SJSA1 (cell line): Measurements from ENCODE around the gene CLBA1. TPM values are rescaled to one million over a fixed set of nuclear protein-coding genes. Genes with fewer than 3 reads are reported as not detected.
"Not testable (repeated sequence)": the region's sequence is repeated elsewhere in the genome, so short reads cannot be mapped to it uniquely, and the experiment has no call there.

Experiments
- DNase-seq, 2 experiments: peaks; one replicate each; pipeline ENCODE4 v3.0.0-alpha.2; 2015 to 2020; ENCODE audit warnings: low spot score in 2 of 2, low read depth in 1 of 2
- H3K27ac ChIP-seq: fragments of 250-450 bp; sonication (Bioruptor Pico); 2 replicates; pipeline ENCODE4 v1.5.1; 2020; ENCODE audit warnings: mild to moderate bottlenecking, moderate library complexity
- H3K27me3 ChIP-seq: fragments of 250-450 bp; sonication (Bioruptor Pico); replicated peaks from 2 replicates; pipeline ENCODE4 v1.5.1; 2020; ENCODE audit warnings: mild to moderate bottlenecking, moderate library complexity
- H3K36me3 ChIP-seq: fragments of 250-450 bp; sonication (Bioruptor Pico); 2 replicates; pipeline ENCODE4 v1.5.1; 2020; ENCODE audit warnings: mild to moderate bottlenecking
- H3K4me1 ChIP-seq: fragments of 250-450 bp; sonication (Bioruptor Pico); replicated peaks from 2 replicates; pipeline ENCODE4 v1.6.1; 2021; ENCODE audit warnings: mild to moderate bottlenecking
- H3K4me3 ChIP-seq: fragments of 250-450 bp; sonication (Bioruptor Pico); 2 replicates; pipeline ENCODE4 v1.5.1; 2020; ENCODE audit warnings: mild to moderate bottlenecking
- H3K9me3 ChIP-seq: fragments of 250-450 bp; sonication (Bioruptor Pico); replicated peaks from 2 replicates; pipeline ENCODE4 v1.5.1; 2020; ENCODE audit warnings: mild to moderate bottlenecking
- total RNA-seq: library from RNA; depleted of rRNA; stranded (reverse); fragments of >200 nt; shearing (Covaris generic); gene quantifications from 2 replicates; pipeline ENCODE4 v1.2.3, GENCODE V29; 2014

The CLBA1 gene
- total RNA-seq, 1 experiment from 2014 or later: 3.6 TPM

DNA sequence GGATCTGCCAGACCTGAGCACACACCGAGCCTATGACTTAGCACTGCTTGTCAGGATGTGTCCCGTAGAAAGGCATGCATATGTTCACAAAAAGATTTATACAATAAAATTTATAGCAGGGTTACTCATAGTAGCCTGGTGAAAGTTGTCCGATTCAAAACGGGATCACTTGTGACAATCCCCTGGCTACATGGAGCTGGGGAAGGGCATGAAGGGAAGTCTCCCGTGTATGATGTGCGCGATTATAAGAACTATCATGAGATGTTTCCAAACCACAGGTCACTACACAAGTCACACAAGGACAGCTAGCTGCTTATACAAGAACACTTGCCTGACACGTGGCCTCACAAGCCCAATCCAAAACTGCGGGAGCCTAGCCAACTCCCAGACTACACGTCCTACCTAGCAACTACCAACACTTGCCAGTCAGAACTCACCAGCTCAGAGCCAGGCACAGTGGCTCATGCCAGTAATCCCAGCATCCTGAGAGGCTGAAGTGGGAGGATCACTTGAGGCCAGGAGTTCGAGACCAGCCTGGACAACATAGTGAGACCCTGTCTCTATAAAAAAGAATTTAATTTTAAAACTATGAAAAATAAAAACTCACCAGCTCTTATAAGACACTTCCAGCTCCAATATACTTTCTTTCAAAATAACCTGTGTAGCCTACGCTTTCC lies 42.8 kb downstream of the CLBA1 start:
- no peaks in the 10 kb centered on the region for H3K9me3 ChIP-seq
- H3K27me3 ChIP-seq: no peaks in the 10 kb centered on the region
- peak overlapping the region; percentile 96 for H3K27ac ChIP-seq
- H3K4me3 ChIP-seq: no peak overlapping the region
- H3K4me1 ChIP-seq: peaks cover 50% of the 10 kb centered on the region
- DNase-seq: no peak
- H3K36me3 ChIP-seq: no peaks in the 10 kb centered on the region

- no peak for DNase-seq
- no peak overlapping the region for H3K4me3 ChIP-seq
- H3K9me3 ChIP-seq: no peaks in the 10 kb centered on the region
- peaks cover 40% of the 10 kb centered on the region for H3K4me1 ChIP-seq
- H3K36me3 ChIP-seq: no peaks in the 10 kb centered on the region
- no peak overlapping the region for H3K27ac ChIP-seq
- H3K27me3 ChIP-seq: no peaks in the 10 kb centered on the region
These were observed 43.8 kb downstream of the CLBA1 start for GRCh38 chr14:105029402-105029801.

DNA sequence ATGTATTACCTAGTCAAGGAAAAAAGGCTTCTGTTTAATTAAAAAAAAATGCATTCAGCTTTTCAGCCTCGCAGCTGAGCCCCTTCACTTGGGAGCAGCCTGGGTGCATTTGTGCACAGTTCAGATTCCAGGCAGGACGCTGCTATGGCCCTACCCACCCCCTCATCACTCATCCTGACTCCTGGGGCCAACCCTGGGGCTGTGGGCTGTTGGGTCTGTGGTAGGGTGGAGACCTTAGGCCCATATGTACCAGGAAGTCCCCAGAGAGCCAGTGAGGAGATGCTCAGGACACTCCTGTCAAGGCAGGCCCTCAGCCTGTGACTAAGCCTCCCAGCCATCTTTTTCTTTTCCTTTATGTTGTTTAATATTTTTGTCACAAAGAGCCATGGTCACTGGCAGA lies 44.6 kb downstream of the CLBA1 start:
- peaks cover 33% of the 10 kb centered on the region for H3K4me1 ChIP-seq
- no peak for DNase-seq

DNA sequence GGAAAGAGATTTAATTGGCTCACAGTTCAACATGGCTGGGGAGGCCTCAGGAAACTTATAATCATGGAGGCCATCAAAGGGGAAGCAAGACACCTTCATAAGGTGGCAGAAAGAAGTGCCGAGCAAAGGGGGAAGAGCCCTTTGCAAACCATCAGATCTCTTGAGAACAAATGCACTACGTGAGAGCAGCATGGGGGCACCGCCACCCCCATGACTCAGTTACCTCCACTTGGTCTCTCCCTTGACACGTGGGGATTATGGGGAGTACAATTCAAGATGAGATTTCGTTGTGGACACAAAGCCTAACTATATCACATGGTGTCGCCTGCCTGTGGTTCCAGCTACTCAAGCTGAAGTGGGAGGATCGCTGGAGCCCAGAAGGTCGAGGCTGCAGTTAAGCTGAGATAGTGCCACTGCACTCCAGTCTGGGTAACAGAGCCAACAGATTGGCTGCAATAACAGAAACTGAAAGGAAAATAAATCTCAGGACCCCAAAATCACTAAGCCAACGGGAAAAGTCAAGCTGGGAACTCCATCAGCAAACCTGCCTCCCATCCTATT lies 45.3 kb downstream of the CLBA1 start:
- Histone ChIP-seq H3K27ac (no peak overlapping the region), H3K4me3 (no peak overlapping the region), H3K27me3 (no peaks in the 10 kb centered on the region), H3K9me3 (no peaks in the 10 kb centered on the region), H3K4me1 (peaks cover 26% of the 10 kb centered on the region), H3K36me3 (no peaks in the 10 kb centered on the region)
- DNase-seq: no peak

More for the DNA sequence above, 44.6 kb downstream of the CLBA1 start:
- Histone ChIP-seq H3K9me3 (no peaks in the 10 kb centered on the region), H3K36me3 (no peaks in the 10 kb centered on the region), H3K27me3 (no peaks in the 10 kb centered on the region), H3K4me3 (no peak overlapping the region), H3K27ac (no peak overlapping the region)

- not testable (repeated sequence) for H3K4me3 ChIP-seq, H3K36me3 ChIP-seq, DNase-seq, H3K27me3 ChIP-seq, H3K9me3 ChIP-seq, H3K27ac ChIP-seq
- H3K4me1 ChIP-seq: peaks cover 10% of the 10 kb centered on the region
These were observed 46.9 kb downstream of the CLBA1 start for GRCh38 chr14:105032451-105032901.

DNA sequence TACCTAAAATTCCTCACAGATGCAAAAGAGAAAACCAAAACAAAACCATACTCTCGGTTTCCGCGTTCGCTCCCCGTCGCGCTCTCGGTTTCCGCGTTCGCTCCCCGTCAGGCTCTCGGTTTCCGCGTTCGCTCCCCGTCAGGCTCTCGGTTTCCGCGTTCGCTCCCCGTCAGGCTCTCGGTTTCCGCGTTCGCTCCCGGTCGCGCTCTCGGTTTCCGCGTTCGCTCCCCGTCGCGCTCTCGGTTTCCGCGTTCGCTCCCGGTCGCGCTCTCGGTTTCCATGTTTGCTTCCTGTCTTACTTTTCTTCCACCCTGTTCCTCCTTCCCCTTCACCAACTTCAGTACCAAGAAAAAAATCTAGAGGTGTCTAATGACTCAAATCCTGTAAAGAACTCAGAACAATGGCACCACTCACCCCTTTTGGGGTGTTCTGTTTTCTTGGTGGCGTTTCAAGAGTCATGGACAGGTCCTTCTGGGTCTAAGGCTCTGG lies 47.9 kb downstream of the CLBA1 start:
- not testable (repeated sequence) for H3K4me1 ChIP-seq, DNase-seq, H3K4me3 ChIP-seq, H3K27ac ChIP-seq, H3K9me3 ChIP-seq, H3K27me3 ChIP-seq, H3K36me3 ChIP-seq

DNA sequence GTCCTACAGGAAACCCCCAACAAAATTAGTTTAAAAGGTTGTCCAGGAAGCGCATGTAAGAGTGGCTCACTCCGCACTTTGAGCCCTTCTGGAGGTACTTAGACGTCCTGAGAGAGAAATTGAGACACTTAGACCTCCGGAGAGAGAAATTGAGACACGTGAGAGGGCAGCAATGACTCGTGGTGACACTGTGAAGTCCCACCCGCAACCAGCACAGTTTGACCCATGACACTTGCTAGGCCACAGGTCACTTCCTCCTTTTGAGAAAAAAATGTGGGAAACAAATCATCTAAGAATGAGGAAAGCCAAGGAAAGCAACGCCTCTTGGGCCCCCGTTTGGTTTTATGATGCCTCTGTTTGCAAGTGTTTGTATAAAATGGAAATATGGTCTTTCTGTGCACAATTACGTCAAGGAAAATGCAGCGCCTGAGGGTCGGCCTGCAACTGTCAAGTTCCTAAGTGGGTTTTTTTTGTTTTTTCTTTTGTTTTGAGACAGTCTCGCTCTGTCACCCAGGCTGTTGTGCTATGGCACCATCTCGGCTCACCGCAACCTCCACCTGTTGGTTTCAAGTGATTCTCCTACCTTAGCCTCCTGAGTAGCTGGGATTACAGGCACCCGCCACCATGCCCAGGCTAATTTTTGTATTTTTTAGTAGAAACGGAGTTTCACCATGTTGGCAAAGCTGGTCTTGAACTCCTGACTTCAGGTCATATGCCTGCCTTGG lies 48.9 kb downstream of the CLBA1 start:
- no peaks in the 10 kb centered on the region for H3K27me3 ChIP-seq
- H3K4me1 ChIP-seq: no peaks in the 10 kb centered on the region
- H3K27ac ChIP-seq: no peak overlapping the region
- DNase-seq: no peak
- H3K36me3 ChIP-seq: no peaks in the 10 kb centered on the region
- H3K9me3 ChIP-seq: no peaks in the 10 kb centered on the region
- no peak overlapping the region for H3K4me3 ChIP-seq

DNA sequence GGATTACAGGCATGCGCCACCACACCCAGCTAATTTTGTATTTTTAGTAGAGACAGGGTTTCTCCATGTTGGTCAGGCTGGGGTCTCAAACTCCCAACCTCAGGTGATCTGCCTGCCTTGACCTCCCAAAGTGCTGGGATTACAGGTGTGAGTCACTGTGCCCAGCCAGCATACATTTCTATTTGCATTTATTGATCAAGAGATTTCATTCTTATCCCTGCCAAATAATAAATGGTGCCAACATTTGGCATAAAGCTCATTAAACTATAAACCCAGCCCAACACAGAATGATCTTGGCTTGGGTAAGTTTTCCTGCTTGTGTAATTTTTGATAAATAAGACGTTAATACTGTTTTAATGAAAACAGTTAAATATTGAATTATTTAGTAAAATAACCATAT lies 50.0 kb downstream of the CLBA1 start:
- not testable (repeated sequence) for H3K9me3 ChIP-seq, DNase-seq, H3K36me3 ChIP-seq, H3K27me3 ChIP-seq, H3K4me1 ChIP-seq, H3K4me3 ChIP-seq, H3K27ac ChIP-seq

GRCh38 chr14:105039458-105040205 lies 54.0 kb downstream of the CLBA1 start:
- Histone ChIP-seq H3K27ac (no peak overlapping the region), H3K36me3 (no peaks in the 10 kb centered on the region), H3K4me3 (no peak overlapping the region), H3K4me1 (no peaks in the 10 kb centered on the region), H3K9me3 (no peaks in the 10 kb centered on the region), H3K27me3 (no peaks in the 10 kb centered on the region)
- DNase-seq: no peak

DNA sequence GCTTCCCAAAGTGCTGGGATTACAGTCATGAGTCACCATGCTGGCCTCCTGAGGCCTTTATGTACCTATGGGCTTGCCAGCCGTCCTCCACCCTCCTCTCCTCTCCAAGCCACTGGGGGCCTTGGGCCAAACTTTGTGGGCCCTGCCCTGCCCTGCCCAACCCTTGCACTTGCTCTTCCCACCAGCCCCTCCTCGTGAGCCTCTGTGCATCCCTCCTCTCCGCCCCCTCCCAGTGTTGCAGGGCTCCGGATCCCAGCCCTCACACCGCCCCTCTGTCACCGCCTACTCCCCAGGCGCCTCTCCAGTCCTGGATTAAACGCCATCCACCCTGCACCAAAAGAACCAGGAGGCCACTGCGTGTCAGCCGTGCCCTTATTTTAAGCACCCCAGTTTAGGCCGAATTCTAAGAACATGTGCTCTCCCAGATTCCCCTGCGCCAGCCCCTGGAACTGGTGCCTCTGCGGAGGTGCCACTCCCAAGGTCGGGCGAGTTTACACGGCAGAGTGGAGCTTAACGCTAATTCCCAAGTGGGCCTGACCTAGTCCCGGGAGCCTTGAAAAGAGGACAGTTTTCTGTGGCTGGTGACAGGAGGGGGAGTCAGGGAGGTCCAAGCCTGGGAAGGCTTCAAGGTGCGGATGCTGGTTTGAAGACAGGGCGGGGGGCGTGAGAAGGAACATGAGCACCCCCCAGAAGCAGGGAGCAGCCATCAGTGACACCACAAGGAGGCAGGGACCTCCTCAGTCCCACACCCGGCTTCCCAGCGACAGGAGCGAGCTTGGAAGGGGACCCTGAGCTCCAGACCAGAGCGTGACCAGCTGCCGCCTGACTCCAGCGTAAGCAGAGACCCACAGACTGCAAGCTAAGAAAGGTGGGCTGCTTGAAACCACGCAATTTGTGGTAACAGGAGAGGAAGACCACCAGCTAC lies 56.5 kb downstream of the CLBA1 start:
- DNase-seq: no peak
- no peaks in the 10 kb centered on the region for H3K27me3 ChIP-seq
- no peaks in the 10 kb centered on the region for H3K36me3 ChIP-seq
- H3K4me1 ChIP-seq: no peaks in the 10 kb centered on the region
- H3K27ac ChIP-seq: no peak overlapping the region
- H3K9me3 ChIP-seq: no peaks in the 10 kb centered on the region
- H3K4me3 ChIP-seq: no peak overlapping the region

- no peaks in the 10 kb centered on the region for H3K4me1 ChIP-seq
- H3K4me3 ChIP-seq: no peak overlapping the region
- DNase-seq: no peak
- no peaks in the 10 kb centered on the region for H3K9me3 ChIP-seq
- no peak overlapping the region for H3K27ac ChIP-seq
- H3K36me3 ChIP-seq: no peaks in the 10 kb centered on the region
- H3K27me3 ChIP-seq: no peaks in the 10 kb centered on the region
These were observed 57.2 kb downstream of the CLBA1 start for GRCh38 chr14:105042813-105043212.

DNA sequence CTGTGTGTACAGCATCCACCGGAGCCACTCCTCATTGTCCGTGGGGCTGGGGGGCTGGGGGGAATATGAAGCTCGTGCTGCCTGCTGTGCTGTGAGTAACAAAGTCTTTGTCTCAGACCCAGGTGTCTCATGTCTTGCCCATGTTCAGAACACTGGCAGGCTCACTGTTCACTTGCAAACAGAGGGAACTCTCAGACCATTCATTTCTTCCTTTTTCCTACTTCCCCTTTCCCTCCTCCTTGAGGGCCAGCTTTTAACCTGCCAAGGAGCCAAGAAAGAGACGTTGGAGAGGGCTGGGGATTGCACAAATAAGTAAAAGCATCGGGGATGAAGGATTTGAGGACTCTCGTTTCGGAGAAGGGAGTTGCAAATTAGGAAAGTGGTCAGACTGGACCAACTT lies 58.1 kb downstream of the CLBA1 start:
- no peaks in the 10 kb centered on the region for H3K4me1 ChIP-seq
- no peak overlapping the region for H3K4me3 ChIP-seq
- no peaks in the 10 kb centered on the region for H3K9me3 ChIP-seq
- H3K27ac ChIP-seq: no peak overlapping the region
- no peaks in the 10 kb centered on the region for H3K27me3 ChIP-seq
- H3K36me3 ChIP-seq: no peaks in the 10 kb centered on the region
- DNase-seq: no peak
